CD4-positive, CD25-positive, alpha-beta regulatory T cell (primary cell): ENCODE data around the gene PPM1F. TPM values are rescaled to one million over a fixed set of nuclear protein-coding genes. Genes with fewer than 3 reads are reported as not detected.

Experiments
- ATAC-seq, 2 donors: fragments of 150-1000 bp; cut with Tn5 transposase; one replicate each; pipeline ENCODE4 v1.10.0; 2021; ENCODE audit warnings: low read depth in 2 of 2, moderate number of reproducible peaks in 2 of 2, moderate library complexity in 1 of 2
- DNase-seq, 3 donors: peaks; one replicate each; pipeline versions ENCODE4 v3.0.0 to v3.0.0-alpha.2; 2012 to 2022; ENCODE audit warnings: mixed read lengths in 1 of 3
- H3K27ac ChIP-seq: one replicate; pipeline ENCODE4 v1.7.0; 2013; ENCODE audit warnings: mild to moderate bottlenecking, low read length; ENCODE audit not compliant: insufficient read depth, poor library complexity, severe bottlenecking
- H3K27me3 ChIP-seq: one replicate; pipeline ENCODE4 v1.7.0; 2013; ENCODE audit warnings: low read length; ENCODE audit not compliant: control insufficient read depth, insufficient read depth
- H3K36me3 ChIP-seq: one replicate; pipeline ENCODE4 v1.7.0; 2013; ENCODE audit warnings: mild to moderate bottlenecking, low read length, moderate library complexity; ENCODE audit not compliant: control insufficient read depth, insufficient read depth
- H3K4me1 ChIP-seq: 2 replicates; pipeline ENCODE4 v1.7.0; 2013; ENCODE audit warnings: mild to moderate bottlenecking, low read length; ENCODE audit not compliant: insufficient read depth, control insufficient read depth, poor library complexity, severe bottlenecking
- H3K4me3 ChIP-seq: one replicate; pipeline ENCODE4 v1.7.0; 2013; ENCODE audit warnings: low read depth, mild to moderate bottlenecking, low read length, moderate library complexity
- H3K9me3 ChIP-seq, 2 experiments: 1 replicate in 1 of 2; 2 replicates in 1 of 2; pipeline ENCODE4 v1.7.0; 2013; ENCODE audit warnings: low read length in 2 of 2, mild to moderate bottlenecking in 1 of 2, moderate library complexity in 1 of 2; ENCODE audit not compliant: control insufficient read depth in 2 of 2
- H3K27ac Mint-ChIP-seq, 3 donors: one replicate each; pipeline ENCODE4 v1.8.0; 2020 to 2022; ENCODE audit warnings: mild to moderate bottlenecking in 3 of 3, mixed read lengths in 3 of 3, moderate library complexity in 2 of 3
- H3K27me3 Mint-ChIP-seq: one replicate; pipeline ENCODE4 v1.8.0; 2022; ENCODE audit warnings: mild to moderate bottlenecking, mixed read lengths
- H3K36me3 Mint-ChIP-seq: one replicate; pipeline ENCODE4 v1.8.0; 2020; ENCODE audit warnings: mixed read lengths
- H3K4me1 Mint-ChIP-seq, 4 donors: one replicate each; pipeline ENCODE4 v1.8.0; 2020 to 2022; ENCODE audit warnings: mixed read lengths in 4 of 4, mild to moderate bottlenecking in 1 of 4
- H3K4me3 Mint-ChIP-seq, 4 donors: one replicate each; pipeline ENCODE4 v1.8.0; 2020 to 2022; ENCODE audit warnings: mild to moderate bottlenecking in 4 of 4, mixed read lengths in 4 of 4, moderate library complexity in 3 of 4
- H3K9me3 Mint-ChIP-seq, 7 donors: one replicate each; pipeline ENCODE4 v1.8.0; 2020 to 2022; ENCODE audit warnings: mixed read lengths in 7 of 7, mild to moderate bottlenecking in 3 of 7, moderate library complexity in 2 of 7
- polyA plus RNA-seq, 4 donors: library from polyadenylated mRNA; unstranded; fragments of 300-500 nt; fragmentation: Illumina TruSeq; gene quantifications; one replicate each; pipeline ENCODE4 v1.2.3, GENCODE V29; 2021
- total RNA-seq: library from RNA; stranded (reverse); gene quantifications from one replicate; pipeline ENCODE4 v1.2.3, GENCODE V29; 2022

PPM1F gene, protein sequence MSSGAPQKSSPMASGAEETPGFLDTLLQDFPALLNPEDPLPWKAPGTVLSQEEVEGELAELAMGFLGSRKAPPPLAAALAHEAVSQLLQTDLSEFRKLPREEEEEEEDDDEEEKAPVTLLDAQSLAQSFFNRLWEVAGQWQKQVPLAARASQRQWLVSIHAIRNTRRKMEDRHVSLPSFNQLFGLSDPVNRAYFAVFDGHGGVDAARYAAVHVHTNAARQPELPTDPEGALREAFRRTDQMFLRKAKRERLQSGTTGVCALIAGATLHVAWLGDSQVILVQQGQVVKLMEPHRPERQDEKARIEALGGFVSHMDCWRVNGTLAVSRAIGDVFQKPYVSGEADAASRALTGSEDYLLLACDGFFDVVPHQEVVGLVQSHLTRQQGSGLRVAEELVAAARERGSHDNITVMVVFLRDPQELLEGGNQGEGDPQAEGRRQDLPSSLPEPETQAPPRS
- 19.6 TPM for total RNA-seq
- polyA plus RNA-seq: 1 to 10 TPM; 5.6 to 8.7 (median 6.6) TPM

DNA sequence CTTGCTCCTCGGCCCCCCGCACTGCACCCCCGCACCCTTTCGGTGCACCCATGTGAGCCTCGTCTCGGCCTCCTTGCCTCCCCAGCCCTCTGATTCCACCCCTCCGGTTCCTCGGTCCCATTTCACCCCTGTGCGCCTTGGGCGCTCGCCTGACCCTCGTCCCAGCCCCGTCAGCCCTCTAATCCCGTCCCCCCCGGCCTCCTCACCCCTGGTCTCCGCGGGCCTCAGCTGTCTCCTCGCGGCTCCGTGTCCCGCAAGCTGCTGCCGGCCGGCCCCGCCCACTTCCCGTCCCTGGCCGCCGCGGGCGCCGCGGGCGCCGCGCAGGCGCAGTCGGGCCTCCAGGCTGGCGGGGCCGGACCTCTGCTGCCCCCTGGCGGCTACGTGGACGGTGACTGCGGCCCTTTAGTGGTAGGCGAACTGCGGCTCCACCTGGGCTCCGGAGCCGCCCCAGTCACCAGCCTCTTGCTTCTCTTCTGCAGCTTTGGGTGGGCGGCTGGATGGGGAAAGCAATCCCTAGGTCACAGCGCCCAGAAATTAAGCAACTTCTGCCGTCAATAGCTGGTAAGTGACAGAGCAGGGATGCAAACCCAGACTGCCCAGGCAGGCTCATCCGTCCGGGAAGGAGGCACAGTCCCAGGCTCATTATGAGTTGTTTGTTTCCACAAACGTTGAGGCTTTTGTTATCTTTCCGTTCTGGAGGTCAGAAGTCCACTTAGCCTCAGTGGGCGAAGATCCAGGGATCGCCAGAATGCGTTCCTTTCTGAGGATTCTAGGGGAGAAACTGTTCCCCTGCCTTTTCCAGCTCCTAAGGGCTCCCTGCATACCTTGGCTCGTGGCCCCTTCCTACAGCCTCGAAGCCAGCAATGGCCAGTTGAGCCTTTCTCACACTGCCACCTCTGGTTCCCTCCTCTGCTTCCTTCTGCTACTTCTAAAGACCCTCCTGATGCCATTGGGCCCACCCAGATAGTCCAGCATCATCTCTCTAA is at the start of gene PPM1F:
PPM1F (minus strand) TSS at position 263 of the 986 bp plus-strand sequence. CDS start 6,800 bp downstream, outside the sequence.
- peaks cover 14% of the 10 kb centered on the region for H3K4me1 ChIP-seq
- H3K4me3 Mint-ChIP-seq: peak within 1 kb of the TSS; percentile 84 to 90 (median 88)
- H3K36me3 ChIP-seq: no peaks in the 10 kb centered on the region
- H3K9me3 Mint-ChIP-seq: no peaks in the 10 kb centered on the region
- peaks cover 0 to 27% (median 9%) of the 10 kb centered on the region in 4 donors for H3K4me1 Mint-ChIP-seq
- peak within 1 kb of the TSS; percentile 48 to 78 (median 56) for H3K27ac Mint-ChIP-seq
- DNase-seq (peak; percentile 83 to 91 (median 84)), ATAC-seq (peak; percentile 87 to 90)
- H3K27ac ChIP-seq: no peak within 1 kb of the TSS
- H3K36me3 Mint-ChIP-seq: no peaks in the 10 kb centered on the region
- no peak within 1 kb of the TSS for H3K4me3 ChIP-seq
- H3K27me3 Mint-ChIP-seq: no peaks in the 10 kb centered on the region
- H3K9me3 ChIP-seq: no peaks in the 10 kb centered on the region
- no peaks in the 10 kb centered on the region for H3K27me3 ChIP-seq

DNA sequence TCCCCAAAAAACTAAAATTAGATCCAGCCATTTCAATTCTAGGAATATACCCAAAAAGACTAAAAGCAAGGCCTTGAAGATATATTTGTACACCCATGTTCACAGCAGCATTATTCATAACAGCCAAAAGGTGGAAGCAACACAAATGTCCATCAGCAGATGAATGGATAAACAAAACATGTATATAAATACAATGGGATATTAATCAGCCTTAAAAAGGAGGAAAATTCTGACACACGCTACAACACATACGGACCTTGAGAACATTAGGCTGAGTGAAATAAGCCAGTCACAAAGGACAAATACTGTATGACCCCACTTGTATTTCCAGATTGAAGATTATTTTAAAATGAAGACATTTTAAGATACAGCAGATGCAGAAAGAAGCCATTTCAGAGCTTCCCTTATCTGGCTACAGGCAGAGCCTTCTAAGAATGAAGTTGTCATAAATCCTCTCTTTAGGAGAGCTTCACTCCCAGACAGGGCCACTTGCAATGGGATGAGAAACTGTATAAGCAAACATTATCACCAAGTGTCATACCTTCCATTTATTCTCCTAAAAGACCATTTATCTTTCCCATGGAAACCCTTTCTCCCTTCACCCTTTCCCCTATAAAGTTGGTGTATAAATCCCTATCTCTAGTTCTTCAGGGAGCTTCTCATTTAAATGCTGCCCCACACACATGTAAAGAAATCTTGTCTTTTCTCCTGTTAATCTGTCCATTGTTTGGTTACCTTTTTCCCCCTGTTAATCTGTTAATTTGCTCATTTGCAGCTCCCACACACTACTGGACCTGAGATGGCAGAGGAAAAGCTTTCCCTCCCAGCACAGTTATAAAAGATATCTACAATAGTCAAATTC is 49.2 kb upstream of the PPM1F start:
- Histone ChIP-seq H3K4me3 (no peak overlapping the region), H3K36me3 (no peaks in the 10 kb centered on the region), H3K27ac (no peak overlapping the region), H3K4me1 (no peaks in the 10 kb centered on the region), H3K9me3 (no peaks in the 10 kb centered on the region), H3K27me3 (no peaks in the 10 kb centered on the region)
- H3K27ac Mint-ChIP-seq: no peak overlapping the region
- ATAC-seq: no peak
- H3K27me3 Mint-ChIP-seq: peaks cover 20% of the 10 kb centered on the region
- no peak for DNase-seq
- no peak overlapping the region for H3K4me3 Mint-ChIP-seq
- H3K36me3 Mint-ChIP-seq: no peaks in the 10 kb centered on the region
- no peaks in the 10 kb centered on the region for H3K9me3 Mint-ChIP-seq
- no peaks in the 10 kb centered on the region for H3K4me1 Mint-ChIP-seq

DNA sequence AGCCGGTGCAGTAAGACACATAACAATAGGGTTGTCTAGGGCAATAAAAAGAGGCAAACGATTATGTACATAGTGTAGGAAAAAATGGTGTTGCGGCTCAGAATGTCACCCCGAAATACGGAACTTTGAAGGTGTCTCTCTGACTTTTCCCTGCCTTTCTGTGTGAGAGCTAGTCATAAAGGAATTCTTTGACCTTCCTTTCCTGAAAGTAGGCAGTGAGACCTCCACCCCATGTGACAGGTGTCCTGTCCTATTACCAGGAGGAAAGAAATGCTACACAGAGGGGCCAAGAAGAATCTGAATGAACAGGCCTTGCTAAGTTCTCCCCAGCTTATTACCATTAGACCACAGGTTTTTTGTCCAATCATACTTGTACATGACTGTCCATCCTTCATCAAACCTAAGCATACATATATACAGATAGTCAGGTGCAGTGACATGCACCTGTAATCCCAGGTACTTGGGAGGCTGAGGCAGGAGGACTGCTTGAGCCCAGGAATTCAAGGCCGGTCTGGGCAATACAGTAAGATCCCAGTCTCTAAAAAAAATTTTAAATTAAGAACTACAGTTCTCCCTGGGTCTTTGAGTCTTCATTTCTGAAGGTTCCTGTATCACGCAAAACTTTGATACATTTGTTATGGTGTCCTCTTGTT is 46.1 kb upstream of the PPM1F start:
- H3K36me3 Mint-ChIP-seq: no peaks in the 10 kb centered on the region
- H3K27ac Mint-ChIP-seq: no peak overlapping the region
- Histone ChIP-seq H3K9me3 (no peaks in the 10 kb centered on the region), H3K27me3 (no peaks in the 10 kb centered on the region), H3K27ac (no peak overlapping the region), H3K4me3 (no peak overlapping the region), H3K4me1 (no peaks in the 10 kb centered on the region), H3K36me3 (no peaks in the 10 kb centered on the region)
- H3K4me1 Mint-ChIP-seq: peaks cover 0 to 4% (median 0%) of the 10 kb centered on the region in 4 donors
- ATAC-seq (no peak), DNase-seq (no peak)
- peaks cover 18% of the 10 kb centered on the region for H3K27me3 Mint-ChIP-seq
- no peaks in the 10 kb centered on the region for H3K9me3 Mint-ChIP-seq
- no peak overlapping the region for H3K4me3 Mint-ChIP-seq

DNA sequence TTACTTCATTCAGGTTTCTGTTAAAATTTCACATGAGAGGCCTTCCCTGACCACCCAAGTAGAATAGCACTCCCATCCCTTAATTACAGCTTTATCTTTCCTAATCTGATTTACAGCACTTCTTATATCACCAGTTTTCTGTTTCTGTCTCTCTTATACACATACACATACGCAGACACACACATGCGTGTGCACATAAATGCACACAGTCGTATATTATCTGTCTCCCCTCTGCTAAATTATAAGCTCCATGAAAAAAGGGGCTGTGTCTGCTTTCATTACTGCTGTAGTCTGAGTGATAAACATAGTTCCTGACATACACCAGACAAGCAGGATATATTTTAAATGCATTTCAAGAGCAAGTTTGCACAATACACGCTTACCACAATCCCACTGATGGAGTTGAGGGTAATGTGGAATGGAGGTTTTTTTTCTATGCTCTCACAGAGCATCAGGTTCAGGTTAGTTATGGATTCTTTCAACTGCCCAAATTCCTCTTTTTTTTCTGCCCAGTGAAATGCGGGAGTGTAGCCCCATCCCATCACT is 43.6 kb upstream of the PPM1F start:
- no peak for ATAC-seq
- peaks cover 0 to 4% (median 0%) of the 10 kb centered on the region in 4 donors for H3K4me1 Mint-ChIP-seq
- no peak overlapping the region for H3K4me3 Mint-ChIP-seq
- no peaks in the 10 kb centered on the region for H3K36me3 Mint-ChIP-seq
- peaks cover 15% of the 10 kb centered on the region for H3K27me3 Mint-ChIP-seq
- Histone ChIP-seq H3K27me3 (no peaks in the 10 kb centered on the region), H3K4me3 (no peak overlapping the region), H3K36me3 (no peaks in the 10 kb centered on the region), H3K9me3 (no peaks in the 10 kb centered on the region), H3K4me1 (no peaks in the 10 kb centered on the region), H3K27ac (no peak overlapping the region)
- H3K9me3 Mint-ChIP-seq: no peaks in the 10 kb centered on the region
- DNase-seq: no peak
- H3K27ac Mint-ChIP-seq: no peak overlapping the region

DNA sequence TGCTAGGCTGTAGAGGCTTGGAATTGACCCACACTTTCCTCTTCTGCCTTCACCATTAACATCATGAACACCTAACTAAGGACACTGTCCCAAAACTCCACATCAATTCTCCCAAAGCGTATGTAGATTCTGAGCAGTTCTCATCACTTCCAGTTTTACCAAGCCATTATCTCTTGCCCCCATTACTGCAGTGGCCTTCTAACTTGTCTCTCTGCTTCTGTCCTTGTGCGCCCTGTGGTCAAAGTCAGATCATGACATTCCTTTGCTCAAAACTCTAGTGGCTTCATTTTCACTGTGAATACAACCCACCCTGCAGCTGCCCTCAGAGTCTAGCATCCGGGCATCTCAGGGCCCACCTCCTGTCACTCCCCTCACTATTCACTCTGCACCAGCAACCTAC is 43.0 kb upstream of the PPM1F start:
- Histone ChIP-seq H3K27me3 (no peaks in the 10 kb centered on the region), H3K9me3 (no peaks in the 10 kb centered on the region), H3K4me3 (no peak overlapping the region), H3K4me1 (no peaks in the 10 kb centered on the region), H3K36me3 (no peaks in the 10 kb centered on the region), H3K27ac (no peak overlapping the region)
- ATAC-seq (no peak), DNase-seq (no peak)
- Mint-ChIP-seq H3K4me1 (peaks cover 0 to 4% (median 0%) of the 10 kb centered on the region in 4 donors), H3K27me3 (peaks cover 13% of the 10 kb centered on the region), H3K36me3 (no peaks in the 10 kb centered on the region), H3K9me3 (no peaks in the 10 kb centered on the region), H3K27ac (no peak overlapping the region), H3K4me3 (no peak overlapping the region)

DNA sequence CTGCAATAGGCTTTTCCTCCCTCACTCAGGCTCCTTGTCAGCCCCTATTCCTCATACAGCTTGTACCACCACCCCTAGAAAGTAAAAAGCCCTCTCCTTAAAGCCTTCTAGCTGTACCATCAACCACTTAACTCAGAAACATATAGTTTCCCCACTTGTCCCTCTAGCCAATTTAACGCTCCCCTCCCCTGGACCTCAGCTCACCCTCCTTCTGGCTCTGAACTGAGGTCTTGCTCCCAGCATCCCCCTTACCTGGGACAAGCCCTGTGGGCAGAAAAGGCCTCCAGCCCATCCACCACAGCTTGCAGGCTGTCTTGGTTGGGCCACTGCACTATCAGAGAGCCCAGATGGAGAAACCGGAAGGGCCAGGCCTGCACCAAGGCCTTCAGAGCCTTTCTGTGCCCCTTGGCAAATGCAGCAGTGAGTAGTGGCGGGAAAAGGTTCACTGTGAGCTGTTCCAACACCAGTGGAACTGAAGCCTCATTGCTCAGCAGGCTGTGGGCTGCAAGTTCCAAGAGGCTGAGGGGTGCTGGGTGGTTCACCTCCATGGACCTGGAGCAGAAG is 42.3 kb upstream of the PPM1F start:
- H3K36me3 Mint-ChIP-seq: no peaks in the 10 kb centered on the region
- peaks cover 9% of the 10 kb centered on the region for H3K27me3 Mint-ChIP-seq
- H3K4me3 Mint-ChIP-seq: no peak overlapping the region
- no peaks in the 10 kb centered on the region for H3K9me3 Mint-ChIP-seq
- Histone ChIP-seq H3K27ac (no peak overlapping the region), H3K36me3 (no peaks in the 10 kb centered on the region), H3K4me1 (no peaks in the 10 kb centered on the region), H3K27me3 (no peaks in the 10 kb centered on the region), H3K9me3 (no peaks in the 10 kb centered on the region), H3K4me3 (no peak overlapping the region)
- no peak overlapping the region for H3K27ac Mint-ChIP-seq
- peaks cover 0 to 4% (median 0%) of the 10 kb centered on the region in 4 donors for H3K4me1 Mint-ChIP-seq
- ATAC-seq (no peak), DNase-seq (no peak)
